ENCODE results near the gene PELO. TPM values are rescaled to one million over a fixed set of nuclear protein-coding genes. Genes with fewer than 3 reads are reported as not detected.

The PELO gene
- total and polyA plus RNA-seq, 9 of the 15 experiments (the other 6 are each of a cell fraction or from before 2014, with no cell fraction given), result 5.8 to 14.6 (median 9.6) TPM

DNA sequence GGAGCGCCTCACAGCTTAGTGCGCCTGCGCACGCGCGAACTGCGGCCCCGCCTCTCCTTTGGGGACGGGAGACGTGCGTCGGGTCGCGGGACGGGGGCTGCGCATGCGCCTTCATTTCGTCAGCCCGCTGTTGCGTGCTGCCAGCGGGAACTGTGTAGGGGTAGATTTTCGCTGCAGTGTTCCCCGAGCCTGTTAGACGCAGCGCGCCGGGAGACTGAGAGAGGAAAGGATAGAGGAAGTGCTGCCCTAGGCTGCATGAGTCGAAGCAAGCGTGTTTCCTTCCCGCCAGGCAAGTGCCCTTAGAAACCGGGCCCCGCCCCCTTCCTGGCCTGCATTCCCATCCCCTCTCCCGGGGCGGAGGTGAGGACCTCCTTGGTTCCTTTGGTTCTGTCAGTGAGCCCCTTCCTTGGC lies 12.3 kb downstream of the PELO start (continued):
- TF ChIP-seq, protein P1, sequence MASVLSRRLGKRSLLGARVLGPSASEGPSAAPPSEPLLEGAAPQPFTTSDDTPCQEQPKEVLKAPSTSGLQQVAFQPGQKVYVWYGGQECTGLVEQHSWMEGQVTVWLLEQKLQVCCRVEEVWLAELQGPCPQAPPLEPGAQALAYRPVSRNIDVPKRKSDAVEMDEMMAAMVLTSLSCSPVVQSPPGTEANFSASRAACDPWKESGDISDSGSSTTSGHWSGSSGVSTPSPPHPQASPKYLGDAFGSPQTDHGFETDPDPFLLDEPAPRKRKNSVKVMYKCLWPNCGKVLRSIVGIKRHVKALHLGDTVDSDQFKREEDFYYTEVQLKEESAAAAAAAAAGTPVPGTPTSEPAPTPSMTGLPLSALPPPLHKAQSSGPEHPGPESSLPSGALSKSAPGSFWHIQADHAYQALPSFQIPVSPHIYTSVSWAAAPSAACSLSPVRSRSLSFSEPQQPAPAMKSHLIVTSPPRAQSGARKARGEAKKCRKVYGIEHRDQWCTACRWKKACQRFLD (CRISPR knock-in tag; IDR thresholded peaks at IDR 0.05), result no peak
- TF ChIP-seq PURB (CRISPR knock-in tag; IDR thresholded peaks at IDR 0.05; ENCODE audit: low read depth), result no peak
- no peak for TF ChIP-seq FIP1L1 (IDR thresholded peaks at IDR 0.05; ENCODE audit: low read depth, low read length, poor library complexity, severe bottlenecking)
- TF ChIP-seq, protein P2, sequence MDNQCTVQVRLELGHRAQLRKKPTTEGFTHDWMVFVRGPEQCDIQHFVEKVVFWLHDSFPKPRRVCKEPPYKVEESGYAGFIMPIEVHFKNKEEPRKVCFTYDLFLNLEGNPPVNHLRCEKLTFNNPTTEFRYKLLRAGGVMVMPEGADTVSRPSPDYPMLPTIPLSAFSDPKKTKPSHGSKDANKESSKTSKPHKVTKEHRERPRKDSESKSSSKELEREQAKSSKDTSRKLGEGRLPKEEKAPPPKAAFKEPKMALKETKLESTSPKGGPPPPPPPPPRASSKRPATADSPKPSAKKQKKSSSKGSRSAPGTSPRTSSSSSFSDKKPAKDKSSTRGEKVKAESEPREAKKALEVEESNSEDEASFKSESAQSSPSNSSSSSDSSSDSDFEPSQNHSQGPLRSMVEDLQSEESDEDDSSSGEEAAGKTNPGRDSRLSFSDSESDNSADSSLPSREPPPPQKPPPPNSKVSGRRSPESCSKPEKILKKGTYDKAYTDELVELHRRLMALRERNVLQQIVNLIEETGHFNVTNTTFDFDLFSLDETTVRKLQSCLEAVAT (IDR thresholded peaks at IDR 0.05), result no peak
- TF ChIP-seq, protein P3, sequence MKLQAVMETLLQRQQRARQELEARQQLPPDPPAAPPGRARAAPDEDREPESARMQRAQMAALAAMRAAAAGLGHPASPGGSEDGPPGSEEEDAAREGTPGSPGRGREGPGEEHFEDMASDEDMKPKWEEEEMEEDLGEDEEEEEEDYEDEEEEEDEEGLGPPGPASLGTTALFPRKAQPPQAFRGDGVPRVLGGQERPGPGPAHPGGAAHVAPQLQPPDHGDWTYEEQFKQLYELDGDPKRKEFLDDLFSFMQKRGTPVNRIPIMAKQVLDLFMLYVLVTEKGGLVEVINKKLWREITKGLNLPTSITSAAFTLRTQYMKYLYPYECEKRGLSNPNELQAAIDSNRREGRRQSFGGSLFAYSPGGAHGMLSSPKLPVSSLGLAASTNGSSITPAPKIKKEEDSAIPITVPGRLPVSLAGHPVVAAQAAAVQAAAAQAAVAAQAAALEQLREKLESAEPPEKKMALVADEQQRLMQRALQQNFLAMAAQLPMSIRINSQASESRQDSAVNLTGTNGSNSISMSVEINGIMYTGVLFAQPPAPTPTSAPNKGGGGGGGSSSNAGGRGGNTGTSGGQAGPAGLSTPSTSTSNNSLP (IDR thresholded peaks at IDR 0.05; ENCODE audit: borderline replicate concordance, low read depth, low read length), result no peak
- TF ChIP-seq FOXK2 (conservative IDR thresholded peaks at IDR 0.05 in 1 of 2, IDR thresholded peaks at IDR 0.05 in 1 of 2; ENCODE audit: low read depth in 2 of 2), result peak in 1 of 2 experiments; percentile 57; a peak in 1 of 4 replicates
- TF ChIP-seq POLR3G (IDR thresholded peaks at IDR 0.05; ENCODE audit: extremely low read depth, insufficient read length, insufficient replicate concordance), result no peak
- peak; percentile 42; the same call in 1 of the 2 replicates for TF ChIP-seq POLR2H (tag; IDR thresholded peaks at IDR 0.05; ENCODE audit: low read depth)
- no peak for TF ChIP-seq STAG1 (CRISPR knock-in tag; IDR thresholded peaks at IDR 0.05; ENCODE audit: borderline replicate concordance)
- no peak for TF ChIP-seq IRF2 (CRISPR knock-in tag; IDR thresholded peaks at IDR 0.05)
- no peak for TF ChIP-seq ZKSCAN1 (IDR thresholded peaks at IDR 0.05; ENCODE audit: low read depth, low read length)
- TF ChIP-seq, protein P4, sequence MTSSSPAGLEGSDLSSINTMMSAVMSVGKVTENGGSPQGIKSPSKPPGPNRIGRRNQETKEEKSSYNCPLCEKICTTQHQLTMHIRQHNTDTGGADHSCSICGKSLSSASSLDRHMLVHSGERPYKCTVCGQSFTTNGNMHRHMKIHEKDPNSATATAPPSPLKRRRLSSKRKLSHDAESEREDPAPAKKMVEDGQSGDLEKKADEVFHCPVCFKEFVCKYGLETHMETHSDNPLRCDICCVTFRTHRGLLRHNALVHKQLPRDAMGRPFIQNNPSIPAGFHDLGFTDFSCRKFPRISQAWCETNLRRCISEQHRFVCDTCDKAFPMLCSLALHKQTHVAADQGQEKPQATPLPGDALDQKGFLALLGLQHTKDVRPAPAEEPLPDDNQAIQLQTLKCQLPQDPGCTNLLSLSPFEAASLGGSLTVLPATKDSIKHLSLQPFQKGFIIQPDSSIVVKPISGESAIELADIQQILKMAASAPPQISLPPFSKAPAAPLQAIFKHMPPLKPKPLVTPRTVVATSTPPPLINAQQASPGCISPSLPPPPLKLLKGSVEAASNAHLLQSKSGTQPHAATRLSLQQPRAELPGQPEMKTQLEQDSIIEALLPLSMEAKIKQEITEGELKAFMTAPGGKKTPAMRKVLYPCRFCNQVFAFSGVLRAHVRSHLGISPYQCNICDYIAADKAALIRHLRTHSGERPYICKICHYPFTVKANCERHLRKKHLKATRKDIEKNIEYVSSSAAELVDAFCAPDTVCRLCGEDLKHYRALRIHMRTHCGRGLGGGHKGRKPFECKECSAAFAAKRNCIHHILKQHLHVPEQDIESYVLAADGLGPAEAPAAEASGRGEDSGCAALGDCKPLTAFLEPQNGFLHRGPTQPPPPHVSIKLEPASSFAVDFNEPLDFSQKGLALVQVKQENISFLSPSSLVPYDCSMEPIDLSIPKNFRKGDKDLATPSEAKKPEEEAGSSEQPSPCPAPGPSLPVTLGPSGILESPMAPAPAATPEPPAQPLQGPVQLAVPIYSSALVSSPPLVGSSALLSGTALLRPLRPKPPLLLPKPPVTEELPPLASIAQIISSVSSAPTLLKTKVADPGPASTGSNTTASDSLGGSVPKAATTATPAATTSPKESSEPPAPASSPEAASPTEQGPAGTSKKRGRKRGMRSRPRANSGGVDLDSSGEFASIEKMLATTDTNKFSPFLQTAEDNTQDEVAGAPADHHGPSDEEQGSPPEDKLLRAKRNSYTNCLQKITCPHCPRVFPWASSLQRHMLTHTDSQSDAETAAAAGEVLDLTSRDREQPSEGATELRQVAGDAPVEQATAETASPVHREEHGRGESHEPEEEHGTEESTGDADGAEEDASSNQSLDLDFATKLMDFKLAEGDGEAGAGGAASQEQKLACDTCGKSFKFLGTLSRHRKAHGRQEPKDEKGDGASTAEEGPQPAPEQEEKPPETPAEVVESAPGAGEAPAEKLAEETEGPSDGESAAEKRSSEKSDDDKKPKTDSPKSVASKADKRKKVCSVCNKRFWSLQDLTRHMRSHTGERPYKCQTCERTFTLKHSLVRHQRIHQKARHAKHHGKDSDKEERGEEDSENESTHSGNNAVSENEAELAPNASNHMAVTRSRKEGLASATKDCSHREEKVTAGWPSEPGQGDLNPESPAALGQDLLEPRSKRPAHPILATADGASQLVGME (CRISPR knock-in tag; IDR thresholded peaks at IDR 0.05), result no peak
- TF ChIP-seq ZNF146 (CRISPR knock-in tag; IDR thresholded peaks at IDR 0.05; ENCODE audit: unreplicated experiment), result no peak
- no peak for TF ChIP-seq ZNF408 (CRISPR knock-in tag; IDR thresholded peaks at IDR 0.05; ENCODE audit: low read depth)
- peak; percentile 30 for TF ChIP-seq TAF9B (IDR thresholded peaks at IDR 0.05; ENCODE audit: partially characterized antibody)
